AG09319 (cell line): ENCODE measurements around the gene UCKL1.

ENCODE experiments used
- DNase-seq: peaks from one replicate; pipeline ENCODE4 v3.0.0-alpha.2; 2010; ENCODE audit warnings: low read depth; ENCODE audit errors: extremely low read depth
- TF ChIP-seq, protein P1 (sequence below): IDR thresholded peaks from 2 replicates; pipeline ENCODE4 v1.5.1; 2011; ENCODE audit warnings: low read depth, mild to moderate bottlenecking, inconsistent platforms, low read length, moderate library complexity

The UCKL1 gene

DNA sequence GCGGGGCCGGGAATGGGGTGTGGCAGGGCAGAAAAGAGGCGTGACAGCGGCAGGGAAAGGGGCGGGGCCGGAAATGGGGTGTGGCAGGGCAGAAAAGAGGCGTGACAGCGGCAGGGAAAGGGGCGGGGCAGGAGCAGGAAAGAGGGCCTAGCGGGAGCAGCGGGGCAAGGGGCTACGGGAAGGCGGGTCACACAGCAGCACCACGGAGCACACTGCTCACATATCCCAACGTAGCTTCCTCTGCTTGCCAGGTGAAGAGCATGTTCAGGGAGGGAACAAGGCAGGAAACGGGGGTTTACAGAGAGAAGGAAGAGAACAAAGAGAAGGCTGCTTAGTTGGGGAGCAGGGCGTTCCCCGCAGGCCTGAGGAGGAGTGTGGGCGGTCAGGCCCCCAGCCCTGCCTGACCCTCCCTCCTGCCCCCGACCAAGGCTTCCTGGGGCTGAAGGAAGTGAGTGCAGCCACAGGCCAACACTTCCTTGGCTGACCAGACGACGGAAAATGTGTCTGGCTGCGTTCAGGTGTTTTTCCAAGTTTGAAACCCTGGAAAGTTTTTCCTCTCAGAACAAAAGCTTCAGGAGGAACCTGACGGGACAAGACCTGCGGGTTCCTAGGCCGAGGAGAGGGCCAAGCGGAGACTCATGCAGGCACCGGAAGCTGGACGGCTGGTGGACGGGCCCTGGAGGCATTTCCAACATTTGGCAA lies 13.8 kb downstream of the UCKL1 start:
- TF ChIP-seq, protein P1, sequence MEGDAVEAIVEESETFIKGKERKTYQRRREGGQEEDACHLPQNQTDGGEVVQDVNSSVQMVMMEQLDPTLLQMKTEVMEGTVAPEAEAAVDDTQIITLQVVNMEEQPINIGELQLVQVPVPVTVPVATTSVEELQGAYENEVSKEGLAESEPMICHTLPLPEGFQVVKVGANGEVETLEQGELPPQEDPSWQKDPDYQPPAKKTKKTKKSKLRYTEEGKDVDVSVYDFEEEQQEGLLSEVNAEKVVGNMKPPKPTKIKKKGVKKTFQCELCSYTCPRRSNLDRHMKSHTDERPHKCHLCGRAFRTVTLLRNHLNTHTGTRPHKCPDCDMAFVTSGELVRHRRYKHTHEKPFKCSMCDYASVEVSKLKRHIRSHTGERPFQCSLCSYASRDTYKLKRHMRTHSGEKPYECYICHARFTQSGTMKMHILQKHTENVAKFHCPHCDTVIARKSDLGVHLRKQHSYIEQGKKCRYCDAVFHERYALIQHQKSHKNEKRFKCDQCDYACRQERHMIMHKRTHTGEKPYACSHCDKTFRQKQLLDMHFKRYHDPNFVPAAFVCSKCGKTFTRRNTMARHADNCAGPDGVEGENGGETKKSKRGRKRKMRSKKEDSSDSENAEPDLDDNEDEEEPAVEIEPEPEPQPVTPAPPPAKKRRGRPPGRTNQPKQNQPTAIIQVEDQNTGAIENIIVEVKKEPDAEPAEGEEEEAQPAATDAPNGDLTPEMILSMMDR = no peak
- DNase-seq = no peak

- TF ChIP-seq, protein P1 = no peak
- DNase-seq = no peak
Observed at GRCh38 chr20:63941282-63942081, 14.7 kb downstream of the UCKL1 start.

DNA sequence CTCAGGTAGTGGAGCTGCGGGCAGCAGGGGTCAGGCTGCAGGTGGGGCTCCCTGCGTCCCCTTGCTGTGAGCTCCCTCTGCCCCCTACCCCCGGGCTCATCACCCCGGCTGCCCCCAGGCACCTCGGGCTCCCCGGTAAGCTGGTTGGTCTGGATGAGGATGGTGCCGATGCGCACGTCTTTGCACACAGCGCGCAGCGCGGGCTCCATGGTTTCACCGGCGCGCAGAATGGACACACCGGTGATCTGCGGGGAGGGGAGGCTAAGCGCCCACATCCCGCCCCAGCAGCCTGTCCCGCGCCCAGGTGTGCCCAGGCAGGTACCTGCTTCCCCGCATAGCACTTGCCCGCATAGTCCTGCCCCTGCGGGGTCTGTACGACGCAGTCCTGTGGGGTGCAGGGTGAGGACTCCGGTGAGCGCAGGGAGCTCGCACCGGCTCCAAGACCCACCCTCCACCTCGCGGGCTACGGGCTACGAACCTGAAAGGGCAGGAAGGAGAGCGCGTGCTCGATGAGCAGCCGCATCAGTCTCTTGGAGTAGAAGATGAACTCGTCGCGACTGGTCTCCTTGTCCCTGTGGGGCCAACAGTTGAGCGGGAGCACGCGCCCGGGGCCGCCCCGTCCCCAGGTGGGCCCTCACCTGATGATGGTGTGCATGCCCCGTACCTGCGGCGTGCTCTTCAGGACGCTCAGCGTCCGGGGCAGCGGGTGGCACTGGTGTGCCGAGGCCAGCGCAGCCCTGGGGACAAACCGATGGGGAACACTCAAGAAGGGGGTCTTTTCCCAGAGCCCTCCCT lies 15.5 kb downstream of the UCKL1 start:
- no peak for DNase-seq
- TF ChIP-seq, protein P1 = no peak

- no peak for DNase-seq
- TF ChIP-seq, protein P1 = no peak
Observed at GRCh38 chr20:63940071-63940471, 16.1 kb downstream of the UCKL1 start.

DNA sequence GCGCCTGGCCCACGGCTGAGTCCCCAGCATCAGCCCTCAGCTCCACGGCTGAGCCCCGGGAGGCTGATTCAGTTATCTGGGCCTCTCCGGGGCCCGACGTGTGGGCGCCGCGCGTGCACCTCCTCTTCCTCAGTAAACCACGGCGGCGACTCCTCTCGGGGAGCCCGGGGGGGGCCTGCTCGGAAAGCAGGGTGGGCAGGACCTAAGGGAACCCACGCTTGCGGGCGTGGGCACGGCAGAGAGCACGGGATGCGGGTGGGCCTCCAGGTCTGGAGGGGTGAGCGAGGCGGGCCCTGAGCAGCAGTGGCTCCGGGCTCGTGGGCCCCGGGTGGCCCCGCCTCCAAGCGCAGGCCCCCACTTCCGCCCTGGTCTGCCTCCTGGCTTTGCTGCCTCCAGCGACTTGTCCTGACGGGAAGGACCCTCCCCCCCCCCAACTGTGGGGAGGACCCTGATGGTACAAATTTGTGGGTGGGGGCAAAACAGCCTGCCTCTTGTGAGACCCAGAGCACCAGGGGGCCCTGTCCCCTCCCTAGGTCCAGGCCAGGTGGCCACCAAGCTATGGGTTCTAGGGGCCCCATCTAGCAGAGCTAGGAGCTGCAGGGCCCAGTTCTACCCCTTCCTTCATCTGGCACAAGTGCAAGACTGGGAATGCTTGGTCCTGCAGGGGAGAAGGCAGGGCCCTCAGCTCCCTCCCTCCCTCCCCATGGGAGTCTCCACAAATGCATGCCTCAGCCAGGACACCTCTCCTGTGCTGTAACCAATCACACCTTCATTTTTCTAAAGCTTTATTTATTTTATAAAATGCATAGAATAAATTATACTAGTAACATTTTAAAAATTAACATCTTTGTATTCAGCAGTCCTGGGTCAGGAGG lies 16.9 kb downstream of the UCKL1 start:
- no peak for DNase-seq
- TF ChIP-seq, protein P1 = no peak

- no peak for DNase-seq
- TF ChIP-seq, protein P1 = no peak
Observed at GRCh38 chr20:63937596-63937995, 18.6 kb downstream of the UCKL1 start.
